ENCODE results near the gene HOTAIR. TPM values are rescaled to one million over a fixed set of nuclear protein-coding genes. Genes with fewer than 3 reads are reported as not detected.

HOTAIR gene
- total RNA-seq, 1 donor from 2014 or later, result not detected

DNA sequence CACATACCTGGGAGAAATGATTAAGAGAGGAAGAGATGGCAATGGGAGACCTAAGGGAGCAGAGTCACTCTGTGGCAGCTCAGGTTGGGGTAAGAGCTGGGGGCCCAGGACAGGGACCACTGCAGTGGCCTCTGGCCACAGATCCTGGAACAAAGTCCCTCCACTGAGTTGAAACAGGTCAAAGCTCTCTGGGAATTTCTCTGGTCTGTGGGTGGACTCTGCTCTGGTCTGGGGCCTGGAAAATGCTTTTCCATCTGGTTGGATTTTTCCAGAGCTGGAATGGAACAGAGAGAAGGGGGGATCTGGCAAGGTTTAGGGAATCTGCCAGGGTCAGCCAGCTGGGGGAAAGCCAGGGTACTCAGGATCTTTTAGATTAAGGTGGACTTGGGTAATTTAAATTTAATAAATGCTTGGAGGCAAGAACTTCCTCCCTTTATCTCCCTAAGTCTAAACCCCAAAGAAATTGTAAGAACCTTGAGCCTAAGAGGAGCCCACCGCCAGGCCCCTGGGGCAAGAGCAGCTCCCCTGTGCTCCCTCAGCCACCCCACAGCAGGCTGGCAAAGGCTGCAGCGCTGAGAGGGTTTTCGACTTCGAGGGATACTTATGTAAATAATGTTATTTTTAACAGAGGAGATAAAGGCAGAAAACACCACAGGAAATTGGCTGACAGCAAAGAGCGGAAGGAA, 13.9 kb upstream of the HOTAIR start:
- ATAC-seq, result no peak
- DNase-seq (ENCODE audit: low spot score), result no peak

DNA sequence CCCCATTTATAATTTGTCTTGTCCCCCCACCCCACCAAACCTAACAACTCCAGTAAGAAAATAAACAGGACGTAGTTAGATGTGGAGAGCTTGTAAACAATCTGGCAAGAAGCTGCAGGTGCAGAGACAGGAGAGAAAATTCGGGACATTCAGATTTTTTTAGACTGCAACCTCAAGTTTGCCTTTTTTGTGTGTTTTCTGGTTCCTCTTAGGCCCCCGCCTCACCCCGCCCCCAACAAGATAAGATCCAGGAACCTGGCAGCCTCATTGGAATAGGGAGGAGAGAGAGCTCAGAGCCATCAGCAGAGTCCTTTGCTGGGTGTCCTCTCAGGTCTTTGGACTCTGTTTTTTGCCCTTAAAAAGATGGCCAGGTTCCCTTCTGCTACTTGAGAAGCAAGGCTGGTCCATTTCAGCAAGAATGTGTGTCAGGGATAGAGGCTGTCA, 13.1 kb upstream of the HOTAIR start:
- ATAC-seq (no peak), DNase-seq (ENCODE audit: low spot score) (no peak)

DNA sequence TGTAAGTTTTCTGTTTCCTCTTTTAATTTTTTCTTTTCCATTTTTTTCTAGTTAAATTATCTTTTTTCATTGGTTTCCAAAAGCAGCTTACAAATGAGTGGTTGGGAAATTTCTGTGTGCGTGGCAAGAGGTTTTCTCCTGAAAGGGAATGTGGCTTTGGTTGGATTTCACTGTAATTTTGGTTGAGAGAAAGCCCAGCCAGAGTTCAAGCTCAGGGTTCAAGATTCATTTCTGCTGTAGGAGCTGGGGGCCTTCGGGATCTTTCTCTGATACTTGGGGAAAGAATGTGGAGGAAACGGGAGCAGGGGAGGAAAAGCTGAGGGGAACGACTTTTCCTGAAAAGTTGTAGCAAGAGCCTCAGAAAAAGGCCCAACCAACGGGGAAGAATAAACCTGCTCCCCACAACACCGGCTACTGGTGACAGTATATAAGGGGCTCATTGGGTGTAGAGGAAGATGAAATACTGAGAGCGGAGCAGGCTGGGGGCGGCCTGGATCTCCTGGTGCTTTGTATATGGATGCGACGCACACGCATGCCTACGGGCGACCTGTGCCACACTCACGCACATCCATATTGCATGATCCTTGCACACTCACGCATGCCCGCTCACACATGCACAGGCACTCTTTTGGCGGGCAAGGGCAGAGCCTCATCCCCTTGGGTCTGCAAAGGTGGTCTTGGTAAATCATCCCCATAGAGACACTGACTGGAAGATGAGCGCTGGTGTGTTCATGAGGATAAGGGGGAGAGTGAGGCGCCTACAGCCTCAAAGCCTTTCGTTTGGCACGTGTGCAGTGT, 12.1 kb upstream of the HOTAIR start:
- DNase-seq (ENCODE audit: low spot score), result no peak

DNA sequence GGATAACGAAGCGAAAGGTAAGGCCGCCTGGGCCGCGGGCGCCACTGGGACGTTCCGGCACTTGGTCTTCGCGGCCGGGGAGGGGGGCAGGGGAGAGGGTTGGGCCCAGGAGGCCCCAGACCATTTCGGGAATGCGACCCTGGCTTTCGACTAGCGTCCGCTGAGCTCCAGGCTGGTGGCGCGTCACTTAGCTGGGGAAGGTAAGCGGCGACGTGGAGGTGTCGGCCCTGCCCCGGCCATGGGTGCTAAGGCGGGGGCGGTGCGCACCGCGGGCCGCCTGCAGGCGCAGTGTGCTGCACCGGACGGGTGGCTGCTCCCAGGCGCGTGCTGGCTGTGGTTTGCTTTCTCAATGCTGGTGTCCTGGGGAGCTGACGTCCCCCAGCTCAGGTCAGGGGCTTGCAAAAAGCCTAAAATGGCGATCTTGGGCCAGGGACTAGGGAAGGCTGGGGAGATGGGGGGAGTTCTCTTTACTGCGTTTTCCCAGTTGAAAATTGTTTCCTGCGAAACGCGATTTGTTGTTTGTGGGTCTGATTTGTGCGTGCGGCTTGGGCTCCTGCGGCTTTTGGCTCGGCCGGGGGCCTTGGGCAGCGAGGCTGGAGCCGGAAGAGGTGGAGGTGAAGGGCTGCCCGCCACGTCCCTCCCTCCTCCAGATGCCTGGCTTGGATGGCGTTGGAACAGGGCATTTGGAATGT, 11.4 kb upstream of the HOTAIR start:
- no peak for DNase-seq (ENCODE audit: low spot score)

More for the DNA sequence above, 12.1 kb upstream of the HOTAIR start:
- no peak for ATAC-seq

DNA sequence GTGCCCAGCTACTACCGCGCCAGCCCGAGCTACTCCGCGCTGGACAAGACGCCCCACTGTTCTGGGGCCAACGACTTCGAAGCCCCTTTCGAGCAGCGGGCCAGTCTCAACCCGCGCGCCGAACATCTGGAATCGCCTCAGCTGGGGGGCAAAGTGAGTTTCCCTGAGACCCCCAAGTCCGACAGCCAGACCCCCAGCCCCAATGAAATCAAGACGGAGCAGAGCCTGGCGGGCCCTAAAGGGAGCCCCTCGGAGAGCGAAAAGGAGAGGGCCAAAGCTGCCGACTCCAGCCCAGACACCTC, 10.9 kb upstream of the HOTAIR start:
- ATAC-seq (no peak), DNase-seq (ENCODE audit: low spot score) (no peak)

More for the DNA sequence above, 11.4 kb upstream of the HOTAIR start:
- ATAC-seq, result peak; percentile 38

DNA sequence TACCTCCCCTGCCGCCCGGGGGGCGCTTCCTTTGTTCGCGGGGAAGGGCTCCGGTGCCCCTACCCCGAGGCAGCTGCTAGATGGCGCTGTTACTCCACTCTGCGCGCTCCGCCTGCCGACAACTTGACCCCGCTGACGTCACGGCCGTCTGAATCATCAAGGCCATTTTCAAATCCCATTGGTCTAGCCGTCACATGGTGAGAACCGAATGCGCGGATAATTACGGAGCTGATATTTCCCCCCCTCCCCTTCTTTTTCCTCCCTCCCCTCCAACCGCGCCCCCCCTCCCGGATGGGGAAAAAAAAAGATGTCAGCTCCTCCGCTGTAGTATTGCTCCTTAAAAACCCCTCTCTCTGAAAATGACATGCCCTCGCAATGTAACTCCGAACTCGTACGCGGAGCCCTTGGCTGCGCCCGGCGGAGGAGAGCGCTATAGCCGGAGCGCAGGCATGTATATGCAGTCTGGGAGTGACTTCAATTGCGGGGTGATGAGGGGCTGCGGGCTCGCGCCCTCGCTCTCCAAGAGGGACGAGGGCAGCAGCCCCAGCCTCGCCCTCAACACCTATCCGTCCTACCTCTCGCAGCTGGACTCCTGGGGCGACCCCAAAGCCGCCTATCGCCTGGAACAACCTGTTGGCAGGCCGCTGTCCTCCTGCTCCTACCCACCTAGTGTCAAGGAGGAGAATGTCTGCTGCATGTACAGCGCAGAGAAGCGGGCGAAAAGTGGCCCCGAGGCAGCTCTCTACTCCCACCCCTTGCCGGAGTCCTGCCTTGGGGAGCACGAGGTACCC, 10.3 kb upstream of the HOTAIR start, which contains the start of gene HOXC10:
TSS of gene HOXC10 (plus strand) at position 246 of the 791 bp plus-strand sequence. CDS start at position 360, 114 bp downstream.
- DNase-seq (ENCODE audit: low spot score) (no peak), ATAC-seq (no peak)

DNA sequence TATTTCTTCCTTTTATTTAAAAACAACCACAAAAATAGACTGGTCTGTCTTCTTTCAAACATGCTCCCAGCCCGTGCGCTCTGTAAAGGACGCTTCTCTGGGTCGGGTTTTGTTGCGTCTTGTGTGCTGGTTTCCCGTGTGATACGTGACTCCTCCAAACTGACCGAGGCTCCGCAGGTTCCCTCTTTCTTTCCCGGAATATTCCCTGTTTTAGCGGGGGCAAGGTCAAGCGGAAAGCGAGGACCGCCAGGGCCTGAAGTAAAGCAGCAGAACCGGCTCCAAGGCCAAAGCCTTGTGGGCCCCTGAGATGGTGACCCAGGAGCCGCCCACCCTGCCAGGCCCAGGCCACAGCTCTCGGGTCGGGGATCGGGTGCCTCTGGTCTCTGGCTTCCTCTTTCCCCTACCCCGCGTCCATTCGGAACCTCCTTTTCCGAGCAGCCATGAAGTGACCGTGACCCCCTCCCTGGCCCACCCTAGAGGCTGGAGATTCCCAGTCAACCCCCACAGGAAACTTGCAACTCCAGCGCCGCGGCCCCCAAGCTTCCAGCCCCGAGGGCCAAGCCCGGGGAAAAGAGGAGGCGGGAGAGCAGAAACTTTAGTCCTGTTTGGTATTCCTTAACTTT, 9.3 kb upstream of the HOTAIR start:
- ATAC-seq (no peak), DNase-seq (ENCODE audit: low spot score) (no peak)

DNA sequence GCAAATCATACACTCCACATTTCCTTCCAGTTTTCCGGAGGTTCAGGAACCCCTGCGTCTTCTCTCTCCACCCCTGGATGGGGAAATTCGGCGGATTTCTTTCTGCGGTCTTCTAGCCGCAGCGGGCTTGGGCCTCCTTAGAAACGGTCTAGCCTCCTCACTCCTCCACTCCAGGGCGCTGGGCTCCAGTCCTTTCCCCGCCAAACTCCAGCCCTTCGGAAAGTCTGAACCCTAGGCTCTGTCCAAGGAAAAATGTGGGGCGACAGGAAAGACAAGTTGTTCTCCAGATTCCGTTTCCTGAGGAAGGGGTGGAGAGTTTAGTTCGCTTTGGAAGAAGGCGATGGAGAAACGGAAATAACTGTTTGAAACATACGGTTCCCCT, 8.8 kb upstream of the HOTAIR start:
- DNase-seq (ENCODE audit: low spot score), result no peak
- no peak for ATAC-seq

DNA sequence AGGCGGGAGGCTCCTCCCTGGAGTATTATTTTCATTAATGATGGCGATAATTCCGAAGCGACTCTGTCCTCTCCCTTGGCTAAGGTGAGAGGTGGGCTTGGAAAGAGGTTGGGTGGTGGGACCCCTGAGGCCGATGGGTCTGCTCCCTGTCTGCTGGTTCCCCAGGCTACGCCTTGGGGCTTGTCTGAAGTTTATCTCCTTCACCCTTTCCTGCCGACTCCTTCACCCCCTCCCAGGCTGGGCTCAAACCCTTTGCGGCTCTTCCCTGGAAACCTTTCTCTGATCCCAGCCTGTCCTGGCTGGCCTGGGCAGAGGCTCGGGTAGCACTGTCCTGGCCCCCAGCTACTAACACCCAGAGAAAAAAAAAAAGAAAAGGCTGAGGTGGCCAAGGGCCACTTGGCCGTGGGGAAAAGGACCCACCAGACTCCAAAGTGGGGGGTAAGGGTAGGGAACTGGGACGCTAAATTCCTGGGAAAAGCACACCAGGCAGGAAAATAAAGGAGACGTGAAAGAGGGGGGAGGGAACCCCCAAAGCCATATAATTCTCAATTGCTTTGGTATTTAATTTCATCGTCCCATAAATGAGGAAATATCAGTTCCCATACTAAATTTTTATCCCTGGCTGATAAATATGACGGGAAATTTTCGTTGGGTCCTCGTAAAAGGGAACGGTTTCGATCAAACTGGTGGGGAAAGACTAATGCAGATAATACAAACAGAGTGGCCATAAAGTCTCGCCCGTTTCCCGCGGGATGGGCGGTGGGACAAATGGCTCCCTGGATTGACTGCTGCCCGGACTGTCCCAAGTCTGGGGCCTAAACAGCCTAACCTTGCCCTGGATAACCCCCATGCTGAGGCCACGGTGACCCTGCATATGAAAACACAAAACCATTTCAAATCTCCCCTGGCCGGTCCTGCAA, 8.2 kb upstream of the HOTAIR start:
- DNase-seq (ENCODE audit: low spot score) (no peak), ATAC-seq (no peak)

DNA sequence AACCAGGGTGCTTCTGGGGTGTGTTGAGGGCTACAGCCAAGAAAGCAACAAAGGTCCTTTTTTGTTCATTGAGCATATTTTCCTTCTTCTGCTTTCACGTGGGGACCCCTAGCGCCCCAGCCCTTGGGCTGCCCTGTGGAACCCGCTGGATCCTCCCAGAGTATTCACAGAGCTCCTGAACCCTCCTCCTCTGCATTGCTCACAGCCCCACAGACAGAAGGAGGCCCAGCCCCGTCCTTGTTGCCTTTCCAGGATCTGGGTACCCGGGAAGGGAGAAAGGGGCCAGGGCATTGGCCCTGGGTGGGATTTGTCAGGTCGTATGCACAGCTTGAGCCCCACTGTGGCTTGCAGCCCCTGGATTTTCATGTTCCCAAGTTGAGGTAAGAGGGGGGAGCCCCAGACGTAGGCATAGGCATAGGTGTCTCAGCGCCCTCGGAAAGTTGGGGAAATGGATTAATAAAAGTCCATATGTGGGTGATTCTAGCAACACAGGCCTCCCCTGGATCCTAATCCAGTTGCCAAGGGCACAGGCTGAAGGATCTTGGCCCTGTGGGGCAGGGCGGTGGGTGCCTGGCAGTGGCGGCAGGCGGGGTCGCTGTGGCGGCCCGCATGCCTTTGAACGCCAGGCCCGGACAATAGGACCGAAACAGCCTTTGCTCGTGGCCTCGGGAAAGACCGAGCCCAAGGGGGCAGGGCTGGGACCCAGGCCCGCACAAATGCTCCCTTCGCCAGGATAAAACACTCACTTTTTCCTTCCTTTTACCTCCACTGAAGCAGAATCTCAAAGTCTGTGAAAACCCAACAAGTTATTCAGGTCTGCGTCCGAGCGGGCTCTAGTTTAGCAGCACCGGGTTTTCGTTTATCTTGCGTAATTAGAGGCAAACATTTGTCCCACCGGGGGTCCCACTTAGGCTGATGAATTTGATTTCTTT, 7.1 kb upstream of the HOTAIR start:
- no peak for ATAC-seq

DNA sequence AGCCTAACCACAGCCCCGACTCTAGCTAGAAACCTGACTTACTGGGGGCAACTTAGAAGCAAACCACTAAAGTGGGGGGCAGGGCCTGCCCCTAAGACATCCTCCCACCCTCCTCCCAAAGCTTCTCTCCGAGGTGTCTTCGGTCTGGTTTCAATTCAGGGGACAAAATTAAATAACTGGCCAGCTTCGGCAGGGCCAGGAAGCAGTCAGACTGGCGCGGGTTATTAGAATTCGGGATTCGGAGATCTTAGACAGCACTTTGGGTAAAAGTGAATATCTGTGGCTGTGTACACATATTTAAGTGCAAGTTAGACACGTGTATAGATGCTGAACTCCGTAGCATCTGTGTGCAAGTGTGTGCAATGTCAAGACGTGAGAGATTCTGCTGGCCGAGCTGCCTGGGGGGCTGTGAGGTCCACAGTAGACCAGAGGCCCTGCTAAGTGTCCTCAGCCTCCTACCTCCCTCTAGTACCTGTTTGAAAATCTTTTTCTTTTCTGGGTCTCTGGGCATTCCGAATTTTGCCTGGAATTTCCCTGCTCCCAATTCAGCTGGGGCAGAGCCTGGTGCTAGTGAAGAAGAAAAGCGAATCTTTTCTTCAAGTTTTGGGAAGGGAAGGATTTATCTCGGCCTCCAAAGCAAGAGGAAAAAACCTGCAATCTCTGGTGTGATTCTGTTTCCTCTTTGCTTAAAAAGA, 6.2 kb upstream of the HOTAIR start:
- ATAC-seq (no peak), DNase-seq (ENCODE audit: low spot score) (no peak)

More for the DNA sequence above, 7.1 kb upstream of the HOTAIR start:
- no peak for DNase-seq (ENCODE audit: low spot score)

DNA sequence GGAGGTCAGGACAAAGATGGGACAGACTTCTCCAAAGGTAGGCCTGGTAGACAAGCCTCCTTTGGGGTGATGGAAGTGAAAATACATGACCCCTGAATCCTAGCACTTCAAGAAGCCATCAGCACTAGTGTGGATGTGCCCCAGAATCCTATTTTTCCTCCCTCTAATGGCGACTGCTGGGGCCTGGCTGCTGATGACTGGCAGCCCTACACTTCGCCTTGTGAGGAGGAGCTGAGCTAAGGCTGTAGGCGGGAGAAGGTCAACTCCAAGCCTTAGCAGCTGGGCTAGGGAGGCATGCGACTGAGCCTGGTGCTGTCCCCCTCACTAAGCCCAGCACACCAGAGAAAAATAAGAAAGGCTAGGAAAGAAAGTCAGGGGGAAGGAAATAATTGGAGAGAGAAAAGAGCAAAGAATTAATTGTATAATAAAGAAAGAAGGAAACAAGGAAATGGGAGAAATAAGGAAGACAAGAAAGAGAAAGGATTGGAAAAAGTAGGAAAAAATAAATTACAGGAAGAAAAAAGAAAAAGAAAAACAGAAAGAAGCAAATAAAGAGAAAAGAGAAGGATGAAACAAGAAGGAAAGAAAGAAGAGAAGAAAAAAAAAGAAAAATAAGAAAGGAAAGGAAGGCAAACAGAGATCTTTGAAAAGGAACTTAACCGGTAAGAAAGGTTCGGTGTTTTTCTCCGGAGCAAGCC, 5.5 kb upstream of the HOTAIR start:
- no peak for DNase-seq (ENCODE audit: low spot score)

DNA sequence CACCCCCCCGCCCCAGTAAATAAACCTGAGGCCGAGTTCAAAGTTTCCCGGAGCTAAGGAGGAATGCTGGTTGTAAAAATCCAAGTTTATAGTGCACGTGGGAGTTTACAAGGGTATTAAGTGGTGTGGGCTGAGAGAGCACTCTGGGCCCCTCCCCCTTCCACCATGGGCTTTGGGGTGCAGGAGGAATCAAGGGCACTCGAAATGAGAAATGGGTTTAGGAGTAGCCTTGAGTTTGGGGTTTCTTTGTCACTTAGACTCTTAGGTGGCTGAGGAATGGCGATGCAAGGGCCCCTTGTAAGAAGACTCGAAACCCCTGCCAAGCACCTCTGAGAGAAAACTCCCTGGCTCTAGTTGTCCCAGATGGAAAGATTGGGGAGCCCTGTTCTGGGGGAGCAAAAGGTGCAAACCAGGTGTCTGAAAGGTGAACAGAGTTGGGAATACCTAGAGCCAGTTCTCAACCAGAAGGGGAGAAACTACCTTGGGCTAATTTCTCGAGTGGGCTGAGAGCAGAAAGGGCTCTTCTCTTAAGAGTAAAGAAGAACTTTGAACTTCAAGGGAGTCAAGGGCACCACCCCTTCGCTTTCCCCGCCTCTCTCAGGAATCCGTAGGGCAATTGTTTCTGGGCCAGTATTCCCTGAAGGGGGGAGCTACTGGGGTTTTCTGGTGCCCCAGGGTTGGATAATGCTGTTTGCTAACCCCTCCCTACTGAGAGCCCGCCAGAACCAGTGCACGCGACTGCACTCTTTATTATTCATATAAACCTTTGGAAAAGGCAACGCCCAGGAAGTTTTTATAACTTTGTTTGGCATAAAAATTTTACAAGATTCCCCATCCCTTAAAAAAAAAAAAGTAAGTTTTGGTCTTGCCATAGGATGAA, 4.0 kb upstream of the HOTAIR start:
- no peak for ATAC-seq
- DNase-seq (ENCODE audit: low spot score), result no peak

More for the DNA sequence above, 5.5 kb upstream of the HOTAIR start:
- no peak for ATAC-seq

DNA sequence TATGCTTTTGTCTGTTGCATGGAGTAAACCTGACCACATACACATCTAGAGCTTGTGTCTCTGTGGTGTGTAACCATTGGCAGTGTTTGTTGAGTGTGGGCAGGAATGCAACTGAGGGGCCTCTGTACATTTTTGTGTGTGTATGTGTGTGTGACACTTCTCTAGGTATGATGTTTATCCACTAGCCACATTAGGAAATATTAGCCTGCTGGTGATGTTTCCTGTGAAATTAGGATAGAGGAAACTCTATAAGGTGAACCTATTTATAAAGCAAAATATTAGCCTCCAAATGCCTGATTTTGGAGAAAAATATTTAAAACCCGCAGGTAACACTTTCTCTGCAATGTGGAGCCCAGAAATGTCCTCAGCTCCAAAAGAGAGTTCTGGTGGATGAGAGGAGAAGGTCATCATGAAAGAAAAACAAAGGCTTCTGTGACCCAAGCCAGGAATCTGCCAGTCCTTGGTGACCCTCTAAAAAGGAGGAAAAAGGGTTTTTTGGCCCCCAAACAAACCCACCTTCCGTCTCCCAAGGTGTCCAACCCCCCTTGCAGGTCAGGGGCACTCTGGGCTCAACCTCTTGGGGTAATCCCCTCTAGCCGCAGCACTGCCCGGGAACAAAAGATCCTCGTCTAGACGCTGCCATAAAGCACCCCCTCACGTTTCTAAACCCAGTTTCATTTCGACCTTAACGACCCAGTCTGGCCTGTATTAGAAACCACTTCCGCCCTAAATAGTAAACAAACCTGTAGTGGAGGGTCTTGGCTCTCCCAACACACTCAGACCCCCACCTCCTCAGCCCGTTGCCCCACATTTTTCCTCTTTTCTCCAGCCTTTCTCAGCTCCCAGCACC, 3.1 kb upstream of the HOTAIR start:
- DNase-seq (ENCODE audit: low spot score) (no peak), ATAC-seq (no peak)
